K562 (cell line): Measurements from ENCODE around the gene ZNF234. TPM values are rescaled to one million over a fixed set of nuclear protein-coding genes. Genes with fewer than 3 reads are reported as not detected.

Source experiments
- ATF1 ChIP-seq, 2 experiments: fragments of 450-650 bp in 1 of 2; IDR thresholded peaks; 2 replicates each; pipeline ENCODE4 v1.6.1; 2016; ENCODE audit warnings: missing compliant biosample characterization in 1 of 2, missing genetic modification characterization in 1 of 2
- ATF7 ChIP-seq: fragments of 450-650 bp; IDR thresholded peaks from 2 replicates; pipeline ENCODE4 v1.7.1; 2014; ENCODE audit warnings: mild to moderate bottlenecking, moderate library complexity
- FOXA3 ChIP-seq, 2 experiments: fragments of 450-650 bp in 1 of 2; sonication (generic) in 1 of 2; formaldehyde crosslinking; IDR thresholded peaks in 1 of 2; conservative IDR thresholded peaks in 1 of 2; 2 replicates each; pipeline versions ENCODE4 v1.4.0 to v1.8.0; 2020 to 2022; ENCODE audit warnings: mild to moderate bottlenecking in 2 of 2, missing genetic modification reagents in 1 of 2
- HIVEP1 ChIP-seq: fragments of 250-450 bp; sonication (Bioruptor Pico); IDR thresholded peaks from 2 replicates; pipeline ENCODE4 v1.4.0; 2020; ENCODE audit warnings: mild to moderate bottlenecking
- LCOR ChIP-seq: sonication (generic); formaldehyde crosslinking; IDR thresholded peaks from 2 replicates; pipeline ENCODE4 v1.8.0; 2022; ENCODE audit warnings: mild to moderate bottlenecking, missing genetic modification reagents
- MCM5 ChIP-seq: fragments of 450-650 bp; IDR thresholded peaks from 2 replicates; pipeline ENCODE4 v1.6.1; 2016; ENCODE audit warnings: low read depth
- PRMT5 ChIP-seq: sonication (generic); formaldehyde crosslinking; IDR thresholded peaks from 2 replicates; pipeline ENCODE4 v1.5.0; 2020; ENCODE audit warnings: missing genetic modification reagents
- RBFOX2 ChIP-seq: fragments of 200-400 bp; formaldehyde crosslinking; IDR thresholded peaks from 2 replicates; pipeline ENCODE4 v1.6.1; 2017; ENCODE audit warnings: low read depth, mild to moderate bottlenecking, low read length, moderate library complexity
- RBM22 ChIP-seq: fragments of 200-400 bp; formaldehyde crosslinking; IDR thresholded peaks from 2 replicates; pipeline ENCODE4 v1.6.1; 2018; ENCODE audit warnings: low read length, low read depth; ENCODE audit not compliant: poor library complexity, severe bottlenecking
- RCOR1 ChIP-seq, 2 experiments: IDR thresholded peaks; 2 replicates each; pipeline ENCODE4 v1.6.1; 2012; ENCODE audit warnings: low read depth in 2 of 2, low read length in 2 of 2, borderline replicate concordance in 1 of 2, improper control_type of control experiment in 1 of 2
- SAP30 ChIP-seq: fragments of 200-600 bp; sonication (generic); IDR thresholded peaks from 2 replicates; pipeline ENCODE4 v1.6.1; 2012; ENCODE audit warnings: borderline replicate concordance, low read depth, mild to moderate bottlenecking, moderate library complexity, low read length, control low read depth, inconsistent platforms; ENCODE audit not compliant: insufficient read depth, poor library complexity, severe bottlenecking
- SMAD3 ChIP-seq: fragments of 450-650 bp; formaldehyde crosslinking; conservative IDR thresholded peaks from 2 replicates; pipeline ENCODE4 v1.4.0; 2020; ENCODE audit warnings: mild to moderate bottlenecking
- TOE1 ChIP-seq, 2 experiments: fragments of 450-650 bp in 1 of 2; sonication (generic) in 1 of 2; formaldehyde crosslinking in 1 of 2; IDR thresholded peaks; 2 replicates each; pipeline versions ENCODE4 v1.7.1 to v1.8.0; 2016 to 2022; ENCODE audit warnings: borderline replicate concordance in 2 of 2, mild to moderate bottlenecking in 2 of 2, antibody characterized with exemption in 1 of 2, inconsistent platforms in 1 of 2, low read depth in 1 of 2, missing genetic modification reagents in 1 of 2, moderate library complexity in 1 of 2
- ZBTB17 ChIP-seq: fragments of 450-650 bp; formaldehyde crosslinking; IDR thresholded peaks from 2 replicates; pipeline ENCODE4 v1.4.0; 2020; ENCODE audit warnings: mild to moderate bottlenecking
- ZBTB2 ChIP-seq: fragments of 450-650 bp; IDR thresholded peaks from 2 replicates; pipeline ENCODE4 v1.6.1; 2016; ENCODE audit warnings: antibody characterized with exemption
- ZBTB40 ChIP-seq, 2 experiments: fragments of 450-650 bp in 1 of 2; sonication (generic) in 1 of 2; formaldehyde crosslinking in 1 of 2; IDR thresholded peaks; 2 replicates each; pipeline versions ENCODE4 v1.7.1 to v1.9.0; 2016 to 2022; ENCODE audit warnings: inconsistent platforms in 1 of 2, mild to moderate bottlenecking in 1 of 2, missing genetic modification reagents in 1 of 2
- polyA plus RNA-seq, 8 experiments: library from polyadenylated mRNA; depleted of rRNA in 4 of 8; stranded (reverse) in 5 of 8; unstranded in 3 of 8; fragments of >200 nt; fragmentation: Nextera tagmentation in 2 of 8; fragmentation: Illumina TruSeq in 1 of 8; extraction: Ambion mirVana in 2 of 8; extraction: Trizol in 1 of 8; gene quantifications; 2 replicates each; pipeline versions ENCODE4 v1.2.1 to v1.2.3, GENCODE V29; 2011 to 2014; ENCODE audit warnings: inconsistent platforms in 1 of 8, missing spikeins in 1 of 8
- total RNA-seq, 7 experiments: library from RNA; depleted of rRNA in 6 of 7; stranded (reverse); fragments of >200 nt in 6 of 7; fragmentation: Illumina TruSeq in 2 of 7; extraction: Trizol in 2 of 7; gene quantifications; 2 replicates each; pipeline versions ENCODE4 v1.2.1 to v1.2.3, GENCODE V29; 2011 to 2021; ENCODE audit warnings: low replicate concordance in 1 of 7

The ZNF234 gene
- total and polyA plus RNA-seq, 9 of the 15 experiments (the other 6 are each of a cell fraction or from before 2014, with no cell fraction given): 0.82 to 2.9 (median 1.5) TPM

GRCh38 chr19:44164673-44165512, 23.5 kb downstream of the ZNF234 start, which contains the start of gene ZNF226 (continued):
- TF ChIP-seq ZBTB40 (IDR thresholded peaks at IDR 0.05): peak; percentile 97
- no peak for TF ChIP-seq ZBTB40 (CRISPR knock-in tag; IDR thresholded peaks at IDR 0.05)
- TF ChIP-seq PRMT5 (CRISPR knock-in tag): no peak
- TF ChIP-seq FOXA3 (CRISPR knock-in tag; conservative IDR thresholded peaks at IDR 0.05 in 1 of 2, IDR thresholded peaks at IDR 0.05 in 1 of 2): no peak
- TF ChIP-seq LCOR (CRISPR knock-in tag): 0 out of 2 replicates have a peak, but pooled peaks have one; percentile 32
- TF ChIP-seq SMAD3 (CRISPR knock-in tag): peak; percentile 1
- TF ChIP-seq RBM22: no peak
- TF ChIP-seq SAP30: no peak
- no peak for TF ChIP-seq ZBTB17
- TF ChIP-seq RBFOX2: peak; percentile 68
- TF ChIP-seq TOE1 (IDR thresholded peaks at IDR 0.05; ENCODE audit: borderline replicate concordance): no peak
- no peak for TF ChIP-seq TOE1 (CRISPR knock-in tag; IDR thresholded peaks at IDR 0.05; ENCODE audit: borderline replicate concordance, low read depth)
- TF ChIP-seq ATF1 (CRISPR knock-in tag; IDR thresholded peaks at IDR 0.05): no peak
- TF ChIP-seq ATF1 (tag; IDR thresholded peaks at IDR 0.05): peak; percentile 85
- TF ChIP-seq RCOR1 (IDR thresholded peaks at IDR 0.05; ENCODE audit: borderline replicate concordance in 1 of 2, low read depth in 2 of 2, low read length in 2 of 2): no peak
- no peak for TF ChIP-seq HIVEP1 (CRISPR knock-in tag)
- TF ChIP-seq MCM5: no peak
- TF ChIP-seq ATF7: peak; percentile 73
- no peak for TF ChIP-seq ZBTB2
